ENCODE measurements around the gene DNAL1.

Gene DNAL1

DNA sequence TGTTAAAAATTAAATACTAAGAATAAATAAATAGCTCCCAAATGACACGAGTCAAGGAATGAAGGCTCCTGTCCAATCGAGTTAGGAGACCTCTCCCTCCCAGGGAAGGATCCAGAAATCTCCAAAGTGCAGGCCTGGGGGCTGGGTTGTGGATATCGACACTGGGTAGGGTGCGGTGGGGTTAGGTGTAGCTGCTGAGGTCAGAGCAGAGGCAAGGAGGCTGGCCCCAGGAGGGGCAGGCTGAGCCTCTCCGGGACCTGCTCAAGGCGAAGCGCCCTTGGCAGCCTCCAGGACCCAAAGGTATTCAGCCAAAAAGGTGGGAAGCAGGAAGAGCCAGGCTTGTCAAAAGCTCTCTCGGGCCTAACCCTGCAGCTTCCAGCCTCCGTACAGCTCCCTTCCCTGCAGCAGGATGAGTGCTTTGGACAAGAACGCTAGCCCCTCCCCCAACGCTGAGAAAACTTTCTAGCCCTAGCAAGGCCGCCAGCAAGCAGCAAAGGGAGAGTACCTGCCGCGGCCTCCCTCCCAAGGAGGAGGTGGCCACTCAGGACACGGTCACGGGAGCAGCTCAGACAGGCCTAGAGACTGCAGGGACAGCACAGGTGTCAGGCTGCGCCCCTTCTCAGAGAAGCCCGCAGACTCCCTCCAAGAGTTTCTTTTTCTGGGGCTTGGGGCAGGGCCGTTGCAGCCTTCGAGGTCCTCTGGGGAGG lies 73.1 kb downstream of the DNAL1 start:
- DNase-seq (ENCODE audit: low read depth), result no peak
- H3K4me3 ChIP-seq (ENCODE audit: low read length), result no peak overlapping the region
- TF ChIP-seq, protein P1, sequence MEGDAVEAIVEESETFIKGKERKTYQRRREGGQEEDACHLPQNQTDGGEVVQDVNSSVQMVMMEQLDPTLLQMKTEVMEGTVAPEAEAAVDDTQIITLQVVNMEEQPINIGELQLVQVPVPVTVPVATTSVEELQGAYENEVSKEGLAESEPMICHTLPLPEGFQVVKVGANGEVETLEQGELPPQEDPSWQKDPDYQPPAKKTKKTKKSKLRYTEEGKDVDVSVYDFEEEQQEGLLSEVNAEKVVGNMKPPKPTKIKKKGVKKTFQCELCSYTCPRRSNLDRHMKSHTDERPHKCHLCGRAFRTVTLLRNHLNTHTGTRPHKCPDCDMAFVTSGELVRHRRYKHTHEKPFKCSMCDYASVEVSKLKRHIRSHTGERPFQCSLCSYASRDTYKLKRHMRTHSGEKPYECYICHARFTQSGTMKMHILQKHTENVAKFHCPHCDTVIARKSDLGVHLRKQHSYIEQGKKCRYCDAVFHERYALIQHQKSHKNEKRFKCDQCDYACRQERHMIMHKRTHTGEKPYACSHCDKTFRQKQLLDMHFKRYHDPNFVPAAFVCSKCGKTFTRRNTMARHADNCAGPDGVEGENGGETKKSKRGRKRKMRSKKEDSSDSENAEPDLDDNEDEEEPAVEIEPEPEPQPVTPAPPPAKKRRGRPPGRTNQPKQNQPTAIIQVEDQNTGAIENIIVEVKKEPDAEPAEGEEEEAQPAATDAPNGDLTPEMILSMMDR (IDR thresholded peaks at IDR 0.05; ENCODE audit: insufficient read depth, low read depth, low read length, missing control alignments), result no peak

DNA sequence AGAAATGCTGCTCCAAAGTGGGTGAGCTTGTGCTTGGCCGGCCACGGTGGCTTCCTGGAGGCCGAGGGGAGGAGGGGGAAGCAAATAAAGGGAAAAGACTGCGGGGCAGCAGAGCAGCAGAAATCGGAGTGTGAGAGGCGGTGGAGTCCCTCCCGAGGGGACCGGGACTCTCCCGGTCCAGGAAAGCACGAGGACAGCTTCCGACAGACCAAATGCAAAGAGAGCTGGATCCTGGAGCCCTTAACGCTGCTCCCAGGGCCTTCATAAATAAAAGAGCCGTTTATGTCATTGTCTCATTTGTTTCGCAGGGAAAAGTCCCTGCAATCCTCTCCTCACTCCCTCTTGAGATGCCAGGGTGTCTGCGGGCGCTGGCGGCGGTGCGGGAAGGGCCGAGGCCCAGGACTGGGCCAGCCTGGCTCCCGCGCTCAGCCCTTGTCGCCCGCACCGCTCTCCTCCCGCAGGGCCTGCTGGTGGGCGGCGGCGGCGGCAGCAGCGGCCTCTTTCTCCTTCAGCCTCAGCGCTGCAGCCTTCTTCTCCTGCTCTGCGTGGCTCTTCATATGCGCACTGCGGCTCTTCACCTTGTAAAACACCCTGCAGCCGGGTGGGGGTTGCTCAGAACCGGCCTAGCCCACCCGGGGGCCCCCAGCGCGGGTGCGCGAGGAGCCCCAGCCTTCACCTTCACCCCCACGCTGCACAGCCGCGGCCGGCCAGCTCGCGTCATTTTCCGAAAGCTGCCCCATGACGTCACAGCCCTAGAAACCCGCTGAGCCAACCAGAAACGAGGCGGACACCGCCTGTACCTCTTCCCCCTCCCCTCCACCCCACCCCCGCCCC lies 73.8 kb downstream of the DNAL1 start:
- H3K4me3 ChIP-seq (ENCODE audit: low read length), result no peak overlapping the region
- TF ChIP-seq, protein P1 (IDR thresholded peaks at IDR 0.05; ENCODE audit: insufficient read depth, low read depth, low read length, missing control alignments), result no peak
- no peak for DNase-seq (ENCODE audit: low read depth)

DNA sequence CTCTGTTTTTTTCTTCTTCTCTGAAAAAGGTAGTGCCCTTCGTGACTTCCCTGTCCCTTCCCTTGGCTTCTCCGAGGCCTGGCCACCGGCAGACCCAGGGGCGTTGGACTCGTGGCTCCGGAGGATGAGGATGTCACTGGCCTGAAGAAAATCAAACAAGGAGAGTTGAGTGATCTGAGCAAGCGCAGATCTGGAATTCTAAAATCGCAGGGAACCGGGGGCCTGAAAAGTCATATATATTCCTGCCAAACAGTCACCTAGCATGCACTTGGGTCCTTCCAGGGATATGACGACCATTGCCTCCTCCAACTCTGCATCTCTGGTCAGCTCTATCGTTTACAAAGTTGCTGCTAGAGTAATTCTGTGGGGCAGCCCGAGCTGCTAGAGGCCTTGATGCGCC lies 74.6 kb downstream of the DNAL1 start:
- no peak overlapping the region for H3K4me3 ChIP-seq (ENCODE audit: low read length)
- DNase-seq (ENCODE audit: low read depth), result no peak
- TF ChIP-seq, protein P1 (IDR thresholded peaks at IDR 0.05; ENCODE audit: insufficient read depth, low read depth, low read length, missing control alignments), result no peak

DNA sequence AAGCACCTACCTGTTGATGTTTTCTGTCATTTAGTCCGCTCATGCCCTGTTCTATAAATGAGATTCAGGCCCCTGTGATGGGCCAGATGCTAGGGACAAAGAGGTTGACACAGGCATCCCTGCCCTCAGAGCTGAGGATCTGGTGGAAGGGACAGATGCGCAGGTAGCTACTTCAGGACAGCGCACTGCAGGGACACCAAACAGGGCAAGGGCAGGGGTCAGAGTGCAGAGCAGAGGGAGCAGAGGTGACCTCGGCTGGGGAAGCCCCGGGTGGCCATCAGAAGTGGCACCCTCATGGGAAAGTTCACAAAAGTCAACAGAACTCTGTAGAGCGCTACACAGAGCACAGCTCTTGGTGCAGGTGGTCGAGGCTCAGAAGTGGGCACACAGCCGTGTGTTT lies 75.0 kb downstream of the DNAL1 start:
- H3K4me3 ChIP-seq (ENCODE audit: low read length), result no peak overlapping the region
- DNase-seq (ENCODE audit: low read depth), result no peak
- TF ChIP-seq, protein P1 (IDR thresholded peaks at IDR 0.05; ENCODE audit: insufficient read depth, low read depth, low read length, missing control alignments), result no peak

DNA sequence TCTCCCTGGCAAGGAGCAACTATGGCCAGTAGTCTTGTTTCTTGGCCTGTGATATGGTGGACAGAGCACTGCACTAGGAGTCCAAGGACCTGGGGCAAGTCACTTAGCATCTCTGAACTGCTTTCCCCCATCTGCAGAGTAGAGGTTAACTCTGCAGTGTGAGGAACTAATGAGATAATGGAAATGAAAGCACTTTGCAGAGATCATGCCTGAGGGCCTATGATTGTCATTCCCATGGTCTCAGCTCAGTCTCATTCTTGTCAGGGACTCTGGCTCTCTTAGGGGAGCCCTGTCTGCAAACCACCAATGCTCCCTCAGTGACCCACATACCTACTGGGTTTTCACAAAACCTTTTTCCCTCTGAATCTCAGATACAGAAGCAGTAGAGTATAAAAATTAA lies 75.8 kb downstream of the DNAL1 start:
- no peak overlapping the region for H3K4me3 ChIP-seq (ENCODE audit: low read length)
- no peak for DNase-seq (ENCODE audit: low read depth)
- TF ChIP-seq, protein P1 (IDR thresholded peaks at IDR 0.05; ENCODE audit: insufficient read depth, low read depth, low read length, missing control alignments), result no peak

DNA sequence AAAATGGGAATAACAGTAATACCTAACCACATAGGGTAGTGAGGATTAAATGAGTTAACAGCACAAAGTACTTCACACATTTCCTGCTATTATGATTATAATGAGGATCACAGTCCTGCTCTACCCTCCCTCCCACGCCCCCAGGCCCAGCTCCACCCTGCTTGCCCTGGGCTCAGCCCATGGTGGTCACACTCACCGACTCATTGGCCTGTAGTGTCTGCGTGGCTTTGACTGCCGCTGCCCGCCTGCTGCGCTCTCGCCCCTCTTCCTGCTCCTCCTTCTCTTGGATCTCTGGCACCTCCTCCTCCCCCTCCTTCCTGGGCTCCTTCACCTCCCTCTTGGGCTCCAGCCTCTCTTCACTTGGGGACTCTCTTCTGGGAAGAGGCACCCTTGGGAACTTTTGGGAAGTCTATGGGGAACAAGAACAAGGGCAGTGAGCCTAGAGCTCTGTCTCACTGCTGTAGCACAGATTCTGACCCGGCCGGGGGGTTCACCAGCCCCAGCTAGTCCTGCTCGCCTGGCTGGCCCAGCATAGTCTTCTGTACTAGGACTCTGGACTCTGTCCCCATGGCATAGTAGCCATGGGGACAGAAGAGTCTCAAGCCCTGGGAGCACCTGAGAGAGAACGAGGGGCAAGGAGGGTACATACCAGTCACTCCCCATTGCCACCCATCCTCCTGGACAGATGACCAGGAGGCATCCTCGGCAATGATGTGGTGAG lies 76.5 kb downstream of the DNAL1 start:
- DNase-seq (ENCODE audit: low read depth), result no peak
- H3K4me3 ChIP-seq (ENCODE audit: low read length), result no peak overlapping the region

More for the DNA sequence above, 76.5 kb downstream of the DNAL1 start:
- TF ChIP-seq, protein P1 (IDR thresholded peaks at IDR 0.05; ENCODE audit: insufficient read depth, low read depth, low read length, missing control alignments), result no peak
